Natural killer cell (primary cell): Measurements from ENCODE around the gene PLB1. TPM values are rescaled to one million over a fixed set of nuclear protein-coding genes. Genes with fewer than 3 reads are reported as not detected.

ENCODE experiments used
- ATAC-seq, 3 donors: fragments of 150-1000 bp in 2 of 3; fragments of 200-7000 bp in 1 of 3; cut with Tn5 transposase; 1 replicate in 1 of 3; 2 replicates in 2 of 3; pipeline ENCODE4 v1.10.0; 2021; ENCODE audit warnings: mild to moderate bottlenecking in 2 of 3, moderate library complexity in 2 of 3
- DNase-seq, 2 donors: peaks; one replicate each; pipeline versions ENCODE4 v3.0.0 to v3.0.0-alpha.2; 2013 to 2021; ENCODE audit warnings: mixed read lengths in 1 of 2
- H3K27ac ChIP-seq: one replicate; pipeline ENCODE4 v1.5.1; 2013; ENCODE audit warnings: mild to moderate bottlenecking, low read length
- H3K27me3 ChIP-seq: one replicate; pipeline ENCODE4 v1.6.1; 2013; ENCODE audit warnings: low read length; ENCODE audit not compliant: control insufficient read depth, insufficient read depth
- H3K36me3 ChIP-seq: one replicate; pipeline ENCODE4 v1.6.1; 2013; ENCODE audit warnings: low read length; ENCODE audit not compliant: control insufficient read depth, insufficient read depth
- H3K4me1 ChIP-seq: one replicate; pipeline ENCODE4 v1.6.1; 2013; ENCODE audit warnings: low read length; ENCODE audit not compliant: control insufficient read depth, insufficient read depth
- H3K4me3 ChIP-seq: one replicate; pipeline ENCODE4 v1.5.1; 2013; ENCODE audit warnings: low read length
- H3K9me3 ChIP-seq: one replicate; pipeline ENCODE4 v1.6.1; 2013; ENCODE audit warnings: low read length; ENCODE audit not compliant: control insufficient read depth, insufficient read depth
- H3K27ac Mint-ChIP-seq, 2 donors: one replicate each; pipeline ENCODE4 v1.8.0; 2022; ENCODE audit warnings: mild to moderate bottlenecking in 2 of 2, mixed read lengths in 2 of 2, moderate library complexity in 1 of 2
- H3K27me3 Mint-ChIP-seq, 2 donors: one replicate each; pipeline ENCODE4 v1.8.0; 2022; ENCODE audit warnings: low read depth in 2 of 2, mixed read lengths in 2 of 2
- H3K36me3 Mint-ChIP-seq: one replicate; pipeline ENCODE4 v1.8.0; 2022; ENCODE audit warnings: mixed read lengths
- H3K4me1 Mint-ChIP-seq, 2 donors: one replicate each; pipeline ENCODE4 v1.8.0; 2022; ENCODE audit warnings: mixed read lengths in 2 of 2
- H3K4me3 Mint-ChIP-seq: one replicate; pipeline ENCODE4 v1.8.0; 2022; ENCODE audit warnings: mild to moderate bottlenecking, moderate library complexity, mixed read lengths
- H3K9me3 Mint-ChIP-seq, 2 donors: one replicate each; pipeline ENCODE4 v1.8.0; 2022; ENCODE audit warnings: mixed read lengths in 2 of 2
- WGBS: methylation state at CpG from one replicate; pipeline ENCODE4 v1.1.7; 2013; ENCODE audit warnings: missing lambda C conversion rate; ENCODE audit not compliant: insufficient coverage; 5-methylcytosine and 5-hydroxymethylcytosine counted together
- intact Hi-C: fragments of 100-400 bp; cut with micrococcal nuclease; formaldehyde crosslinking; loops from one replicate; pipeline ENCODE4 v1.14.2; 2022
- total RNA-seq, 4 donors: library from RNA; stranded (reverse); fragments of 120-200 nt in 1 of 4; gene quantifications; one replicate each; pipeline versions ENCODE4 v1.2.3 to v1.2.4, GENCODE V29; 2013 to 2022
- TF ChIP-seq, protein P1 (sequence below): fragments of 200-600 bp; IDR thresholded peaks from one replicate; pipeline ENCODE4 v1.8.0; 2022; ENCODE audit warnings: antibody characterized with exemption

Gene PLB1
- total RNA-seq, 3 donors from 2014 or later (not counting 1 experiment from before 2014, with no cell fraction given): 1.7 to 2.6 (median 1.9) TPM

DNA sequence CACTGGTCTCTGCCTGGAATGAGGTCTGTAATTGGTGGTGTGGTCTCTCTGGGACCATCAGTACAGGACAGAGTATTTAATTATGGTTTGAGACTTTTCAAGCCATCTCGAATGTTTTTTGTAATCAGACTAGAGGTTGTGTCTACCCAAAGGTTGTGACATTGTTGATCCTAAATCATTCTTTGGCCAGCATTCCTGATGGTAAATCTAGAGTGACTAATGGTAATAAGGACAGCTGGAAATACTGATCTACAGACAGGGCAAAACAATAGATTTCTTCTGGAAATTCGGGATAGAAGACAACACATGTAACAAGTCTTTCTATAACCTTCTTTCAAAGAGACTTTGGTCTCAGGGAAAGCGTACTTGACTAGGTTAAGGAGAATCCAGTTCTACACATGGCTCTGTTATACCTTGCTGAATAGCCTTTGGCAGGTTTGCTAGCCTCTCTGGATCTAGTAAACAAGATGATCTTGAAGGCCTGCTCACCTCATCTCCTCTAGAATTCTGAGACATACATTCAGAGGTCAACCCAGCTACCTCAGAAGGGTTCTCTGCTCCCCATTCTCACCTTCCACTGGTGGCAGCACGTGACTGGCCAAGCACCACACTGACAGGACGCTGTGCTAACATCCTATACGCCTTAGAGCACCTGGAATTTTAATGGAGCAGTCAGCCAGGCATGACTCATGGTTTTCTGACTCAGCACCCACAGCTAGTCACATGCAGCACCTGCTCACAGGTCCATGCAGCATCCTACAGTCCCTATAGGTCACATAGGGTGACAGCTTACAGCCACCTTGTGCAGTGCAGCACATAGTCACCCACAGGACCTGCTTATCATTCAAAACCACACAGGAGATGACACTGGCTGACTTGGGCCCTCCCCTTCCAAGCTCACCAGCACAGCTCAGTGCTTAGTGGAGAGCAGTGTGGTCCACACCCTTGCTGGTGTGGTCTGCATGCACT lies 12.2 kb downstream of the PLB1 start:
- H3K36me3 ChIP-seq: no peaks in the 10 kb centered on the region
- Mint-ChIP-seq H3K4me3 (no peak overlapping the region), H3K27me3 (peaks cover 7 to 8% of the 10 kb centered on the region in 2 donors), H3K27ac (peak overlapping the region; percentile 49 to 86), H3K36me3 (peaks cover 12% of the 10 kb centered on the region), H3K9me3 (peaks cover 3 to 9% of the 10 kb centered on the region in 2 donors), H3K4me1 (peaks cover 17 to 21% of the 10 kb centered on the region in 2 donors)
- TF ChIP-seq, protein P1, sequence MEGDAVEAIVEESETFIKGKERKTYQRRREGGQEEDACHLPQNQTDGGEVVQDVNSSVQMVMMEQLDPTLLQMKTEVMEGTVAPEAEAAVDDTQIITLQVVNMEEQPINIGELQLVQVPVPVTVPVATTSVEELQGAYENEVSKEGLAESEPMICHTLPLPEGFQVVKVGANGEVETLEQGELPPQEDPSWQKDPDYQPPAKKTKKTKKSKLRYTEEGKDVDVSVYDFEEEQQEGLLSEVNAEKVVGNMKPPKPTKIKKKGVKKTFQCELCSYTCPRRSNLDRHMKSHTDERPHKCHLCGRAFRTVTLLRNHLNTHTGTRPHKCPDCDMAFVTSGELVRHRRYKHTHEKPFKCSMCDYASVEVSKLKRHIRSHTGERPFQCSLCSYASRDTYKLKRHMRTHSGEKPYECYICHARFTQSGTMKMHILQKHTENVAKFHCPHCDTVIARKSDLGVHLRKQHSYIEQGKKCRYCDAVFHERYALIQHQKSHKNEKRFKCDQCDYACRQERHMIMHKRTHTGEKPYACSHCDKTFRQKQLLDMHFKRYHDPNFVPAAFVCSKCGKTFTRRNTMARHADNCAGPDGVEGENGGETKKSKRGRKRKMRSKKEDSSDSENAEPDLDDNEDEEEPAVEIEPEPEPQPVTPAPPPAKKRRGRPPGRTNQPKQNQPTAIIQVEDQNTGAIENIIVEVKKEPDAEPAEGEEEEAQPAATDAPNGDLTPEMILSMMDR: no peak
- H3K4me1 ChIP-seq: peaks cover 19% of the 10 kb centered on the region
- intact Hi-C loops: loop anchor here (1.0 kb wide), 1 partner anchor 36 kb away; no protein-coding TSS in a partner anchor
- no peaks in the 10 kb centered on the region for H3K27me3 ChIP-seq
- peaks cover 2% of the 10 kb centered on the region for H3K9me3 ChIP-seq
- H3K4me3 ChIP-seq: no peak overlapping the region
- DNase-seq (peak; percentile 59), ATAC-seq (peak; percentile 93 to 99 (median 96))
- H3K27ac ChIP-seq: peak overlapping the region; percentile 31
- WGBS: 65% methylated on average over 6 of the region's 6 CpGs

DNA sequence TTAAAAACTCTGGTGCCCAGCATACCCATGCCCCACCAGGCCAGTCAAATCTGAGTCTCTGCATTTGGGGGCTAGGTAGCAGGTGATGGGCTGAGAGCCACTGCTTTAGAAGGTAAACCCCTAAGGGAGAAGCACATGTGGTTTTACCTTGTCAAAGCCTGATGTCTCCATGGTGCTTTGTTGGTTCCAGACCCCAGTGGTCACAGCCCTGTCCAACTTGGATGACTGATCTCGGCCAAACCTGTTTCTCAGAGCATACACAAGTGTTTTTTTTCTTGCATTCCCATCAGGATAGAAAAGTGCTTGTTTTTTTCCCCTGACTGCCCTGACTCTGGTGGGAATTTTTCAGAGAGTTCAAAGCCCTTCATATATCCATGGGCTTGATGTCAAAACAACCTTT lies 13.5 kb downstream of the PLB1 start:
- H3K27ac ChIP-seq: no peak overlapping the region
- intact Hi-C loops: no loop called here
- H3K4me3 ChIP-seq: no peak overlapping the region
- peaks cover 17 to 21% of the 10 kb centered on the region in 2 donors for H3K4me1 Mint-ChIP-seq
- no peaks in the 10 kb centered on the region for H3K27me3 ChIP-seq
- 89% methylated on average over 1 of the region's 1 CpG for WGBS
- H3K9me3 Mint-ChIP-seq: peaks cover 3 to 9% of the 10 kb centered on the region in 2 donors
- peaks cover 10 to 21% of the 10 kb centered on the region in 2 donors for H3K27me3 Mint-ChIP-seq
- H3K27ac Mint-ChIP-seq: peak overlapping the region; percentile 49 to 86
- H3K4me1 ChIP-seq: peaks cover 19% of the 10 kb centered on the region
- H3K36me3 ChIP-seq: no peaks in the 10 kb centered on the region
- TF ChIP-seq, protein P1: no peak
- ATAC-seq (no peak), DNase-seq (no peak)
- peaks cover 2% of the 10 kb centered on the region for H3K9me3 ChIP-seq
- H3K36me3 Mint-ChIP-seq: peaks cover 16% of the 10 kb centered on the region
- no peak overlapping the region for H3K4me3 Mint-ChIP-seq

DNA sequence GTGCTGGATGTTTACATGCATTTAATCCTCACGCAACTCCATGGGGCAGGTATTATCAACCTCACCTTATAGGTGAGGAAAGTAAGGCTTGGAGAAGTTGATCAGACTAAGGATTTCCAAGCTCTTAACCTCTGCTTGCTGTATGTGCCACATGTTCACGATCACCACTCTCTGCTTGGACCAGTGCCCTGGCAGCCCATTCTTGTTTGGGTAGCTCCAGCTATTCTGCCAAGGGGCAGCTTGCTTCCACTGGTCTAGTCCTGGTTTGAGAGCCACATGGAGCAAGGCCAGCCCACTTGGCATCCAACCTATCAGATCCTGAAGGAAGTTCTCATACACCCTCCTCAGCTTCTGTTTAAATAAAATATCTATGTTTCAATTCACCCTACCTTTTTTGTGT lies 14.3 kb downstream of the PLB1 start:
- Mint-ChIP-seq H3K4me3 (peak overlapping the region; percentile 25), H3K36me3 (peaks cover 16% of the 10 kb centered on the region)

More for the DNA sequence above, 14.3 kb downstream of the PLB1 start:
- Histone ChIP-seq H3K4me3 (no peak overlapping the region), H3K27me3 (no peaks in the 10 kb centered on the region), H3K9me3 (peaks cover 2% of the 10 kb centered on the region), H3K27ac (no peak overlapping the region), H3K36me3 (no peaks in the 10 kb centered on the region), H3K4me1 (peaks cover 19% of the 10 kb centered on the region)
- H3K4me1 Mint-ChIP-seq: peaks cover 17 to 21% of the 10 kb centered on the region in 2 donors
- TF ChIP-seq, protein P1: no peak
- ATAC-seq (no peak), DNase-seq (no peak)
- intact Hi-C loops: no loop called here
- 100% methylated on average over 2 of the region's 2 CpGs for WGBS
- peaks cover 3 to 9% of the 10 kb centered on the region in 2 donors for H3K9me3 Mint-ChIP-seq
- H3K27ac Mint-ChIP-seq: no peak overlapping the region
- peaks cover 10 to 22% of the 10 kb centered on the region in 2 donors for H3K27me3 Mint-ChIP-seq
